HG02981 (cell line): ENCODE measurements around the gene TMTC4.
"Not testable (repeated sequence)": the region's sequence is repeated elsewhere in the genome, so short reads cannot be mapped to it uniquely, and the experiment has no call there.

Experiments
- ATAC-seq: cut with Tn5 transposase; IDR thresholded peaks from one replicate; pipeline ENCODE4 v1.9.1; 2021; ENCODE audit warnings: mild to moderate bottlenecking, moderate library complexity; ENCODE audit not compliant: unreplicated experiment

Gene TMTC4

DNA sequence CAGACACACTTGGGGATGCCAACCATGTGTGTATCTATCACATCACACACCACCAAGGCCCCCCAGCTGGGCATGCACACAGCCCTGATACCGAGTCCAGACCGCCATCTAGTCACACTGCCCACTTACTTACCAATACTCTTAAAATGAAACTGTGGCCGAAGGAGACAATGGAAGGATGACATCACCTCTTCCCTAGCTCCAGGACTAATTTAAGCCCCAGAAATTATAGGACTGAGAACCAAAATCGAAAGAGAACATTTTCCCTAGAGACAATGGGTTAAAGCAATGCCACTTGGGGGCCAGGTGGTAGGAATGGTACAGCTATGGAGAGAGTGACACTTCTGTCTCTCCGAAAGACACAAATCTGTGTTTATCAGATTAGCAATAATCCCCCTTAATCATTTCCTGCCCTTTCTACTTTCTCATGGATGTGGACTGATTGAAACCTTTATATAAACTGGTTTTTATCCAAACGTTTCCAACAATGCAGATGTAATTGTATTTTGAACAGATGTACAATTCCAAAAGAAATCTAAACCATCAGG, 85.3 kb downstream of the TMTC4 start:
- ATAC-seq: no peak

DNA sequence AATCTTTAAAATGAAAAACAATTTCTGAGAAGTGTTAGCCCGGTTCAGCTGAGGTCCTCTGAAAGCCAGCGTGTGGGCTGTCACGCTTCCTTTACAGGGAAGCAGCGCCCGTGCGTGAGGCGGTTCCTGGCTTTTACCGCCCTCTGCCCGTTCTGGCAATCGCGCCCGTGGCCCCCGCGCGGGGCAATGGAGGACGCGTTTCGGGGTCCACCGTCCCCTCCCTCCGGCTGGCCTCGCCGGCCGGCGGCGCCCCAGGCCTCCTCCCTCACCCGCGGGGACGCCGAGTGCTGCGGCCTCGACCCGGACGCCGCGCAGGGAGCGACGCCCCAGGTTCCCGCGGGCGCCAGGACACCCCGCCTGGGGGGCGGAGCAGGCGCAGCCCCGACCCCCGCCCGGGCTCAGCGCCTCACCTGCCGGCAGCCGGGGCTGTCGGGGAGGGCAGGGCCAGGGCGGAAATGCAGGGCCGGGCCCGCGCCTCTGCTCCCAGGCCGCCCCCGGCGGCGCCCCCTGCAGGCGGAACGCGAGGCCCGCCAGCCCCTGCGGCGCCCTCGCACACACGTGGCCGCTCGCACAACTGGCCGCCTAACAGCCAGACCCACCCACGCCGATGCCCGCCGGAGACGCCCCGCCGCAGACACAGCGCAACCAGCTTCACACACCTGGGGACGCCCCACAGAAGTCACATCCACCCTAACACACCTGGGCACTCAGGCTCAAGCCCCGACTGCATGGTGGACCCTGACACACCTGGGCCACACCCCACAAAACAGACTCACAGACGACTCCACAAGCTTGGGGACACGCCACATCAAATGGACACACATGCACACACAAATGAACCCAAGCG, 86.0 kb downstream of the TMTC4 start, which contains the start of gene GGACT:
TSS of gene GGACT (minus strand) at position 459 of the 847 bp plus-strand sequence. CDS start 56,198 bp downstream, outside the sequence.
- ATAC-seq: peak; percentile 97

DNA sequence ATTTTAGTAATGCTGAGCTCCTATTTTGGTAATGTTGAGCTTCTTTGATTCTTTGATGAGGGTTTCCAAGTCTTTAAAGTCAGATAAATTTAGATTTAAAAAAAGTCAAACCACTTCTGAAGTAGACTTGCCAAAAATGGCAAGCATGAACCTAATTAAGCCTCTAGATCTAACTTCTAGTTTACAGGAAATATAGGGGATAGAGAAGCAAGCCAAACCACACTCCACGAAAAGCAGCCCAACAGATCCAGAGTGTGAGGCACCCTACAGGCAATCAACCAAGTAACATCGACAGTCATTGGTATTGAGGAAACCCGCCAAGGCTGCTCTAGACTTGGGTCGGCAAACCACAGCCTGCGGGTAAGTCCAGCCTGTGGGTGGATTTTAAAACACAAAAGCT, 89.7 kb downstream of the TMTC4 start:
- ATAC-seq: no peak

DNA sequence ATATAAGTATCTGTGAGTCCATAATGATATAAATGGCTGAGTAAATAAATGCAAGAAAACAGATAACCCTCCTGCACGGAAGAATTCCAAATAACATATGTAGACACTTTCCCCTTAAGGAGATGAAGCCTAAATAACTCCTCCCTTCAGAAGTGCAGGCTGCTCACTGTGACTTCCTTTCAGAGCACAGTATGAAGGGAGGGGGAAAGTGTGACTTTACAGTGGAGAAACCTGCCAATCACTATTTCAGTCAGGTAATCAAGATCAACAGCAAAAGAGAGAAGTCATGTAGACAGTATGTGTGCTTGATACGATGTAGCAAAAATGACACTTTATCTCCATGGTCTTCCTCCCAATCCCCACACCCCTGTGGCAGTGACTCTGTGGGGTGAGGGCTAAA, 93.1 kb downstream of the TMTC4 start:
- ATAC-seq: no peak

DNA sequence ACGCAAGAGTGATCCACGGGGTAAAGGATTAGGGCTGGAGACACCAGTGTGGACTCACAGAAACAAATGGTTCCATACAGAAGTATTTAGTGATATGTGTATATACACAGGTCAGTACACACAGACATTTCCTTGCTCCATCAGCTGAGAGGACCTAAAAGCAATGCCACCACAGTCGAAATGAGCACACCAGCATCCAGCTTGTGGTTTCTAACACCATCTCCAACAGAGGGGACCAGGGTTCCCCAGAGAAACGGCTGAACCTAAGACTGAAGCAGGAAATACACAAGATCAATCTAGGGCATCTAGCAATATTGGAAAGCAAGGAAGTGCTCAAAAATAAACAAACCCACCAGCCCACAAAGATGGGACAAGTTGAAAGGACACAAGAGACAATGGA, 93.6 kb downstream of the TMTC4 start:
- ATAC-seq: no peak

DNA sequence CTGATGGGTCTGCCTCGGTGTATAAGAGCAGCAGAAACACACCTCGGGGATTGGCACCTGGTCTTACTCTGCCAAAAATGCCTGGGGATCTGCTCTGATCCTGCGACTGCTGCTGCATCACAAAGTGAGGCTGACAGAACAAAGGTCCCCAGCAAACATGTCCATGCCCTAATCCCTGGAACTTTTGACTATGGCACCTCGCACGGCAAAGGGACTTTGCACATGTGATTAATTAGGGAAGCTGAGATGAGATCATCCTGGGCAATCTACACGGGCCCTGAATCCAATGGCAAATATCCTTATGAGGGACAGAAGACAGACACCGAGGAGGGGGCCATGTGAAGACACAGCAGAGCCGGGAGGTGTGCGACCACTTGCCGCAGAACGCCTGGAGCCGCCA, 94.5 kb downstream of the TMTC4 start:
- ATAC-seq: no peak

DNA sequence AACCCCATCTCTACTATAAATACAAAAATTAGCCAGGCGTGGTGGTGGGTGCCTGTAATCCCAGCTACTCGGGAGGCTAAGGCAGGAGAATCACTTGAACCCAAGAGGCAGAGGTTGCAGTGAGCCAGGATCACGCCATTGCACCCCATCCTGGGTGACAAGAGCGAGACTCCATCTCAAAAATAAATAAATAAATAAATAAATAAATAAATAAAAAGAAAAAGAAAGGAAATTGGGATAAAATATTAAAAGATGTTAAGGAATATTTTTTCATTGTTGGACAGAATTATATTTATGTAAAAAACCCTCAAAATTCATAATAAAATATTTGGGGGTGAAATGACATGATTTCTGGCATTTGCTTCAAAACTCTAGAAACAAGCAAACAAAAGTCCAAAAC, 97.4 kb downstream of the TMTC4 start:
- not testable (repeated sequence) for ATAC-seq

DNA sequence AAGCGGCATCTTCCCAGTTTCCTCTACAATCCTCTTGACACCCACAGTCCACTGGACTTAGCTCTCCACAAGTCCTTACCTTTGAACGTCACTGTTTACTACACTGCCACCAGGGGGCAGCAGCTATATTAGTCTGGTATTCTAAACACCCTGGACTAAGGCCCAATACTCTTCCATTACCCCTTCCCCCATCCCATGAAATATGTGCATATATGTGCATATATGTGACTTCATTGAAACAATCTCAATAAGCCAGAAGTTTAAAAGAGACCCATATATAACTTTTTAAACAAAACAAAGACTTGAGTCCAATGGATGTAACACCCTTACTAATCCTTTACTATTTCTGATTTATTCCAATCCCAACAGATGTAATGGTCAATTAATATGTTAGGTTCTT, 101.5 kb downstream of the TMTC4 start:
- ATAC-seq: peak; percentile 94

DNA sequence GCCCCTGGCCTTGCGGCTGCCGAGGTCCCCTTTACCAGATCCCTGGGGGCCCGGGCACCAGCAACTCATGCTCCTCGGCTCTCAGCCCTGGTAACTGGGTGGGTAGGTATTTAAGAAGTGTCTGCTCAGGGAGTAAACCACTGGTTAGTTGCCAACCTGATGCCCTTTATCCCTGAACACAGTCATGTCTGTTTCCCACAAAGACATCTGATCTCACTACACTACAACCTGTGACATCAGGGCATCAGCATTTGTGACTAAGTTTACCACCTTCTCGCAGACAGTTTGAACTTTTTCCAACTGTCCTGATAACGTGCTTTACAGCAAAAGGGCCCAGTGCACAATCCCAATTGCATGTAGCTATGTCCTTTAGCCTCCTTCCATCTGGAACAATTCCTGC, 108.1 kb downstream of the TMTC4 start:
- no peak for ATAC-seq

DNA sequence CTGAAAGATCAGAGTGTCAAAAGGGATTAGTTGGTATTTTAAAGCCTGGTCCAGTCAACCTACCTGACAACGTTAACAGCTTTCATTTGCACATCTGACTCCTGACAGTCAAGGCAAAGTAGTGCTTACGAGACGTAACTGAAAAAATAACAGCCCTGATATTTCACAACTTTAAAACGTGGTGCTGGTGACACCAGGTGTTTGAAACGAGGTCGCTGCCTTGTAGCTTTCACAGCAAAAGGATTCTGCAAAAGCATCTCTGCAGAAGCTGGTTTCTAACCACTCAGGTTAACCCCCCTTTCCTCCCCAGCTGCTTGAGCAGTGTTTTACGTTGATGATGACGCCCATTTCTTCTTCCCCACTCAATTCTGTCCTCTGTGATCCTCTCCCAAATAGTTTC, 109.3 kb downstream of the TMTC4 start:
- ATAC-seq: no peak

DNA sequence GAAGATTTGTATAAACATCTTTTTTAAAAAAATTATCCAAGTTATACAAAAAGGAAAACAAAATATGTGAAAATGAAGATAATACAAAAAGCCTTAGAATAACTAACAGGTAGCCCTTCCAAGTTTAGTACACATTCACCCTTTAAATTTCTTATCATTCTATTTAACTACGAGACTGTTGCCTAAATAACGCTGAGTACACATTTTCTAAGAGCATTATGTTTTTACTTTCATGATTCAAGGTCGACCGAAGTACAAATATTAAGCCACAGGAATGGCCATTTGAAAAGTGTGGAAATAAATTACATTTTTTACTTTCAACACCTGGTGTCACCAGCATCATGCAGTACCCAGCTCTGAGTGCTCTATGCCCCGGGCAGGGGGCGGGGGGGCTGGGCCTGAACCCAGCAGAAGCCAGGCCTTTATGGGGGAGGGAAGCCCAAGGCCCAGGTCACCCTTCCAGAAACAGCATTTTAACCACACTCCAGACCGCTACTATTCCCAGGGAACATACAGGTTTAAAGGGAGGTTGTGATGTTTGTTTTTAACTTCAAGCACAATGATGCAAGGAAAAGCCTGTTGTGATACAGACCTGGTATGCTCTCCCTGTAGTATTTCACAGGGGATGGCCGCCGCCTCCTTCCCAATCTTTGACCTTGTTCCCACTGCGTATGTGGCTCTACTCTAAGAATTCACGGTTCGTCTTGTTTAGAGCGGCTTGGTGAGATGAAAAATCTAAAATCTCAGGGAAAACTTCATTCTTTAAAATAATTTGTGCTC, 110.0 kb downstream of the TMTC4 start:
- no peak for ATAC-seq

DNA sequence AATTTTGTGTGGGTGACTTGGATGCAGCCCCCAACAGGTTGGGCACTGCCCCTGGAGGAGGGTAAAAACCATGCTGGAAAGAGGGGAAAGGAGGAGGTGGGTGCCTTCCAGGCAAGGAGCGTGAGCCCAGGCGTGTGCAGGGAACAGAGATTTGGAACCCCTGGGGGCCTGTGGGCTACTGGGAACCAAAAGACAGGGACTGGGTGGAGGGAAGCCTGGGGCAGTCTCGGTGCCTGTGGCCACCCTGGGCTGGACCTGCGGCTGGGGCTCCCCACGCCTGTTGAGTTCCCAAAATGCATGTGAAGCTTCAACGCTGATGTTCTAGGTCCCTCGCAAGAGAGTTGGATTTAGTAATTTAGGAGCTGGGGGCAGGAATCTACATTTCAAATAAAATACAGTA, 110.8 kb downstream of the TMTC4 start:
- no peak for ATAC-seq

DNA sequence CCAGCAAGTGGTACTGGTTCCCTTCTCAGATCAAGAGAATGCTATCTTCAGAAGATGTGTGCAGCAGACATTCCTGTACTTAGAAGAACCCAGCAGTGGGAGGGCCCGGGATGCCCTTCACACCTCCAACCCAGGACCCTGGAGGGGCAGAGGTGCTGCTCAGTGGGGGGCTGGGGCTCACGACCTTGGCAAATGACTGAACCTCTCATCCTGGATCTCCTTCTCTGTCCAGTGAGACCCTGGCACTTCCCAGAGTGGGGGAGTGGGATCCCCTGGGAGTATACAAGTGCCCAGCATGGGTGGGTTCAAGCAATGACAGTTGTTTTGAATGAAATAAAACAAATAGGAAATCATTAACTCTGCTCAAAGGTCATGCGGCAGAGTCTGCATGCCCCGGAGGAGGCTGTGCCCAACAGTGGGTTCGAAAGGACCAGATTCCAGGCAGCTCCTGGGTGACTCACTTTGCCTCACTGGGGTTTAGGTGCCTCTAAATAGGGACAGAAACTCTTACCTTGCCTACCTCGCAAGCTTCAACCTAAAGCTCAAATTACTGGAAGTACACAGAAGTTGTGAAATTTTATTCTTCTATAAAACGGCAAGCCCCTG, 112.9 kb downstream of the TMTC4 start:
- no peak for ATAC-seq

DNA sequence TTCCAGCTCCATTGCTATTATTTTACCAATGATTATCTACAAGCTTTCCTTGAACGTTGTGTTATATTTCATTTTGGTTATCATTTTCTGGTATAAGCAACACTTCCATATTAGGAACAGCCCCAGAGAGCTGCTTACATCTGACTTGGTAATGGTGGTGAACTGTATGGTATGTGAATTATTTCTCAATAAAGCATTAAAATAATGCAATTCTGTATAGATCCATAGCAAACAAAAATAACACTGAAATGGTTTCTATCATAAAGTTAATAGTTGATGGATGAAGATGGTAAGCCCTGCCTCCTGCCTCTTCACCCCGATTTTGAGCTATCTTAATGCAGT, 113.5 kb downstream of the TMTC4 start:
- ATAC-seq: no peak

DNA sequence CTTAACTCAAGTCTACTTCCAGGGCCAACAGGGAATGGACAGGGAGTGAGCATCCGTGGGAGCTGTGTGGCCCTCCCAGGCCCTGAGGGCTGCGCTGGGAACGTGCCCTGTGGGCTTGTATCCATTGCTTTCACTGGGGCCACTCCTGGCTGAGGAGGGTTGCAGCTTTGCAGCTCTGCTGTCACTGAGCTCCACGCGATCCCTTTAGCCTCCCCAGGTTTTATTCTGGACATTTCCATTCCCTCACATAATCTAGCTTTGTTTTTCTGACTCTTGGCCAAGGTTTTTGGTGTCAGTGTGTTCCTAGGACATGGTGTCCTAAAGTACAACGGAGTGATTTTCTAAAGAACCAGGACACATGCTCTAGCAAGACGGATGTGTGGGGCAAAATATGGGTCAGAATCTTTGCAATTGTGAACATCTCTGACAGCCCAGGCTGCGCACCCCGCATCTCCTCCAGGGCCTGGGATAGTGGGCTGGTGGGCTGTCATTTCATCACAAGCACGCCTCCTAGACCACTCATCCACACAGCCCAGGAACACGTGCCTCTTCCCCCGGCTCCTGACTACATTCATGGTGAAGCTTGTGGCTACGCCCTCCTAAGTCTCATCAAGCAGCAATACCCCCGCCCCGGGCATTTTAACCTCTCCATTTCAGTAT, 114.0 kb downstream of the TMTC4 start:
- ATAC-seq: no peak

DNA sequence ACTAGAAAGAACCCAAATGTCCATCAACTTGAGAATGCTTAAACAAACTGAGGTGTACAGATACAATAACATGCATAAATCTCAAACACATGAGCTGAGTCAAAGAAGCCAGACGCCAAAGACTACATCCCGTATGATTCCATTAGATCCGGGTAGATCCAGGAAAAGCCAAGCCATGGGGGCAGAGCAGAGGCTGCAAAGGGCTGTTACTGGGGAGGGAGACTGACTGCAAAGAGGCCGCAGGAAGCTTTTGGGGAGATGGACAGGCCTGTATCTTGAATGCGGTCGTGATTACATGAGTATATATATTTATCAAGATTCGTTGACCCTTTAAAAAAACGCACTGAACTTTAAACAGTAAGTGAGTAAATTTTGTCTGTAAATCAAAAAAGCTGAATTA, 114.7 kb downstream of the TMTC4 start:
- no peak for ATAC-seq
